HG03060 (cell line): ENCODE results near the gene NCK2.

Source experiments
- ATAC-seq: cut with Tn5 transposase; IDR thresholded peaks from one replicate; pipeline ENCODE4 v1.9.1; 2021; ENCODE audit warnings: low read depth, moderate number of reproducible peaks; ENCODE audit not compliant: unreplicated experiment

The NCK2 gene

GRCh38 chr2:105744909-105745853 is at the start of gene NCK2:
Gene NCK2, plus strand, starts transcription at chr2:105744912. Its CDS starts 110,152 bp downstream, at chr2:105855064.
- ATAC-seq: no peak

DNA sequence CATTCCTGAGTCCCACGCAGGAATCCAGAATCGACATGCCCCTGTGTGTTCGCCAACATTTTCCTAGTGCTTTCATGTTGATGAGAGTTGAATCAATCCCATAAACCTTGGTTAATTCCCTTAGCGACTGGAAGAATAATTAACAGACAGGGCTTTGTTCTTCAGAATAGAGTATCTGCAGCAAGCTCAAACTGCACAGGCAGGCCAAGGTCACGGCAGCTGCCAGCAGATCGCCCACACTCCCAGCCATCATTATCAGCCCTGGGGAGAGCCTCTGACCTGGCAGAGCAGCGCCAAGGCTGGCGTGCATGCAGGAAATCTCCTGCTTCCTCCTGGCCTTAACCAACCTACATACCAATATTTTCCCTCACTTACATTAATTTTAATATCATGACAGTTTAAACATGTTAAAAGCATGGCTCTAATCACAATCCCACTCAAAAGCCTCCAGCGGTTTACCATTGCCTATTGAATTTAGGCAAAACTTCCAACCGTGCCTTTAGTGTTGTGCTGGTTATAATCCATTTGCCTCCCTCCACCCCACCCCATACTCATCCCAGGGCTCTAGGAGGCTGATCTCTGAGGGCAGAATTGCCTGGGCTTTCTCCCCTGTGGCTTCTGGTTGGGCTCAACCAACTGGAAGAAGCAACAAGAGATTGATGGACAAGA is 46.8 kb upstream of the NCK2 start:
- no peak for ATAC-seq

- no peak for ATAC-seq
These were observed 45.9 kb upstream of the NCK2 start for GRCh38 chr2:105698820-105699219.

- no peak for ATAC-seq
These were observed 43.7 kb upstream of the NCK2 start for GRCh38 chr2:105701042-105701441.

GRCh38 chr2:105708697-105709096 is 36.0 kb upstream of the NCK2 start:
- ATAC-seq: no peak

GRCh38 chr2:105711394-105711793 is 33.3 kb upstream of the NCK2 start:
- no peak for ATAC-seq

DNA sequence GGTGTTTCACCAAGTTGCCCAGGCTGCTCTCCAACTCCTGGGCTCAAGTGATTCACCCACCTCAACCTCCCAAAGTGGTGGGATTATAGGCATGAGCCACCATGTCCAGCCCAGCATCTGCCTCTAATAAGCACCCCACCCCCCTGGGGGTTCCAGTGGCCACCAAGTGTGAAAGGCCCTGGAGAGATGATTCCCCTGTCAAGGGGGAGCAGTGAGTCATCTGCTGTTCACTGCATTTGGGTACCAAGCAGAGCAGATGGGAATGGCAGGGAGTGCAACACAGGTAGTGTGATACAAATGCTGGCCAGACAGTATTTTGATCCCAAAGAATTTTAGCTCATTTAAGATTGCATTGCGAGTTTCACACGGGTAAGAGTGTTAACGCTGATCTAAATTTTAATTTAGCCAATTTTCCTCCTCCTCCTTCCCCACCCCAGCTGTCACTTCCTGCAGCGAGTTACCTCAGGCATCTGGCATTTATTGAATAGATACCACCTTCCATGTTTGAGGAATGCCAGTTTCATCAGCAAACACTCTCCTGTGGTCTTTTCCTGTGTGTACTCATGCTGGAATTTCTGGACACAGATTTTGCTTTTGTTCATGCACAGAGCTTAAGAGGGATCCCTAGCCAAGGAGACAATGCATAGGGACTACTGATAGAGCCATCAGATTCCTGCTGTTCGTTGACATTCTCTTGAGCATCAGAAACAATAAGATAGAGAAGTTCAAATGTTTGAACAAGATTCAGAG is 32.4 kb upstream of the NCK2 start:
- ATAC-seq: no peak

GRCh38 chr2:105712981-105713596 is 31.6 kb upstream of the NCK2 start:
- ATAC-seq: no peak

DNA sequence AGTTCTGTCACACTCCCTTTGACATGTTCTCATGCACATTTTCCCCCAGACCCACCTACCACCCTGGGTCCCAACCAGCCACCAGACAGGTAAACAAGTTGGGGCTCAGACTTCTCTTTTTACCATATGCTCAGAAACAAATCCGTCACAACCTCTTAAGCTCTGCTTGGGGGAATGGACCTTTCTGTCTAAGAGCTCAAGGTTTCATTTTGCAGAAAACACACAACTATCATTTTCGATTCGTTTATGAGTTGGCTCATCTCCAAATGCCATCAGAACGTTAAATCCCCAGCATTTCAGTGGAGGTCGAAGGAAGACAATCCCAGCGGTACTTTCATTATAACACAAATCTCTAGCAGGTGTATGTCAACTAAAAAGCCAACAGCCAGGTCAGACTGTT is 30.6 kb upstream of the NCK2 start:
- ATAC-seq: no peak

GRCh38 chr2:105718846-105719481 is 25.7 kb upstream of the NCK2 start:
- no peak for ATAC-seq

GRCh38 chr2:105721991-105722511 is 22.7 kb upstream of the NCK2 start:
- ATAC-seq: no peak

DNA sequence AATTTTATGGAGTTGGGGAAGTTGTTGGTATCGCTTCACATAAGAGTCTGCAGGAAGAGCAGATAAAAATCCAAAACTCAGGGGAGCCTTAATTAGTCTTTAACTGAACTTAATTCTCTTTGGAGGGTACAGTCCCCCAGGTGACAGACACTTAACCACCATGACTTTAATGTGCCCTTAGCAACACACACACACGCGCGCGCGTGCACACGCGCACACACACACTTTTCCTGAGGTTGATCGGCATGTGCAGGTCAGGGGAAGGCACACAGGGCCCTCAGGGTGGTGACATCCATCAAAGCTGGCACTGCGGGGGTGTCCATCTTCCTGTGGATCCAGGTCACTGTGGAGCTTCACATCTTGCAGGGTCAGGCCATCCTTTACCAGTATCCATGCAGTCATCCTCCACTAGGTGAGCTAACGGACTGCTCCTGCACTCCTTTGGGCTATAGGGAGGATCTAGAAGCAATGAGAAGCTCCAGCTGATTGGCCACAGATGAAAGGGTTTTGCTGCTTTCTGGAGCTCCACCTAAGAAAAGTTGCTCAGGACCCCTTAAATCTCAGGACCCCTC is 21.9 kb upstream of the NCK2 start:
- no peak for ATAC-seq

- no peak for ATAC-seq
These were observed 21.3 kb upstream of the NCK2 start for GRCh38 chr2:105723431-105723830.

GRCh38 chr2:105725388-105725787 is 19.3 kb upstream of the NCK2 start:
- no peak for ATAC-seq

DNA sequence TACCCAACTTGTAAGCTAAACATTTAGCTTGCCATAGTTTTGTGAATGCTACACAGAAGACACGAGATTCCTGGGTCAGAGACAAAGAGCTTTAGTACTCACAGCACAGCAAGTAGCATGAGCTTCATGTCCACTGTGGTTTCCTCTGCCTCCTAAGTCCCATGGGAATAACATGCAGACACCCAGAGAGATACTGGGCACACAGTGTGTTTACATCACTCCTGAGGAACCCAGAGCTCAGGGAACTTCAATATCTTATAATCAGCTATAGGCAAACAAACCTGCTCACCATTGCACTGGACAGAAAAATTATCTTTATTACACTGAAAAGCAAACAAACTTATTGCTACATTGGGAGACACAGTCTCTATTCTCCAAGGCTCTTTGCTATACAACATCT is 14.5 kb upstream of the NCK2 start:
- no peak for ATAC-seq

DNA sequence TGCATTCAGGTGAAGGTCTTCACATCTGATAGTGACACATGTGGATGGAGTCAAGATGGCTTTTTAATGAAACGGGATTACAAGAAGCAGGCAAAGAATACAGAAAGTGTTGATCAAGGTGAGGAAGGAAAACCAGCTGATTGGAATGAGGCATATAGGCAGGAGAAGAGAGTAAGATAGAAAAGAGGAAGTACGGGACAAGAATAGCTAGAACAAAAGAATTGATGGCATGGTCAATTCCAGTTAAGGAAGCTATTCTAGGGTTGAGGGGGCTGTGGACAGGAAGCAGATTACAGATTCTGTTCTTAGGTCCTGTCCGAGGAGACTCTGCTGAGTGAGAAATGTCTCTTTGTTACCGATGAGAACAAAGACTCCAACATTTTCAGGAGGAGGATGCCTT is 13.2 kb upstream of the NCK2 start:
- ATAC-seq: no peak

DNA sequence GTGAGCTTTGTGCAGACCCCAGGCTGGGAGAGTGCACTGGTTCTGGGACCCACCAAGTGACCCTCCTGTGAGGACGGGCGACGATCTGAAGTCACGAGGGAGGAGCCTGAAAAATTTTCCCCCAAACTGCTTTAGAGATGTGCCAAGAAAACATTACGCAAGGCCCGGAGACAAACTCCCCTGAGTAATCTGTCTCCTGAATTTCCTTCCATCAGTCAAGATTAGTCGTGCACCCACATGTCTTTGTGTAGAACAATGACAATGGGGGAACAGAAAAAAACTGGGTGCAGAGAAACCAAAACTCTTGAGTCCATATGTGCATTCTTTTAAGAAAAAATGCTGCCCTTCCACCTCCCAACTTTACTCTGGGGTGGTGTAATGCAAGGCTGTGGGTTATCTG is 12.6 kb upstream of the NCK2 start:
- no peak for ATAC-seq

DNA sequence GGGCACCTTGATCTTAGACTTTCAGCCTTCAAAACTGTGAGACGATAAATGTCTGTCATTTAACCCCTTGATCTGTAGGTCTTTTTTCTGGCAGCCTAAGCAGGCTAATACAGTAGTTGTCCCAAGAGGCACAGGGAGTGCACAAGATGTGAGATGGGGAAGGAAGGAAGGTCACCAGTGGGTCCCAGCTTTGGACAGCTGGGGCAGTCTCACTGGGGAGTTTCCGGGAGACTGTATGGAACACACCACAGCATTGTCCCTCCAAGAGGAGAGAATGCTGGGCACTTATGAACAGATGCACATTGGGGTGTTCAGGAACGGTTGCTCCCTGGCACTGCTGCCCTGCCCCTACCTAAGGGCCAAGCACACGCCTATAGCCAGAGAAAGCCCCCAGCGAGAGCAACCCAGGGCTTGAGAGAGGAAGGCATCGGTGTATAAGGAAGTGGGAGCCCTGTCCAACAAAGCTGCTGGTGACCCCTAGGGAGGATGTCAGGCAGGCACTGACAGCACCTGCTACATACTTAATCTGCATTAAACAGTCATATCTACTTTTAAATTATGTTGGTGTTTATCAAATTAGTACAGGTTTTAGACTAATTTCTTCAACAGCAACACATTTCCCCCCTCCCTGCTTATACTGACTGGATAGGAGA is 11.6 kb upstream of the NCK2 start:
- ATAC-seq: no peak

GRCh38 chr2:105733875-105734274 is 10.8 kb upstream of the NCK2 start:
- ATAC-seq: no peak
